ENCODE data around the gene DYRK1A.

Gene DYRK1A

DNA sequence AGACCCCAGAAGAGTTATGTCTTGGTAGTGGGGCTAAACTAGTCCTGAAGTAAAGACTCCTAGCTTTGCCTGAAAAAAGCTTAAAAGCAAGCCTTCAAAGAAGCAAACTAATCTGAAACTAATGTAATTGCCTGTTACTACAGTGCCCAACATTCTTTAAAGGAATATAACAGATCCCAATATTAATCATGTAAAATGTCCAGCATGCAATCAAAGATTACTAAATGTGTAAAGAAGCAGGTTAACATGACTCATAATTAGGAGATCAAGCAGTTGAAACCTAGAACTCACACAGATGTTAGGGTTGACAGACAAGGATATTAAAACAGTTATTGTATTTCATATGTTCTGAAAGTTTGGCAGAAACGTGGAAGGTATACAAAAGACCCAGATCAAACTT is 17.8 kb downstream of the DYRK1A start:
- no peak overlapping the region for H3K4me3 ChIP-seq (replicated peaks; ENCODE audit: low read depth, low read length)
- TF ChIP-seq, protein P1, sequence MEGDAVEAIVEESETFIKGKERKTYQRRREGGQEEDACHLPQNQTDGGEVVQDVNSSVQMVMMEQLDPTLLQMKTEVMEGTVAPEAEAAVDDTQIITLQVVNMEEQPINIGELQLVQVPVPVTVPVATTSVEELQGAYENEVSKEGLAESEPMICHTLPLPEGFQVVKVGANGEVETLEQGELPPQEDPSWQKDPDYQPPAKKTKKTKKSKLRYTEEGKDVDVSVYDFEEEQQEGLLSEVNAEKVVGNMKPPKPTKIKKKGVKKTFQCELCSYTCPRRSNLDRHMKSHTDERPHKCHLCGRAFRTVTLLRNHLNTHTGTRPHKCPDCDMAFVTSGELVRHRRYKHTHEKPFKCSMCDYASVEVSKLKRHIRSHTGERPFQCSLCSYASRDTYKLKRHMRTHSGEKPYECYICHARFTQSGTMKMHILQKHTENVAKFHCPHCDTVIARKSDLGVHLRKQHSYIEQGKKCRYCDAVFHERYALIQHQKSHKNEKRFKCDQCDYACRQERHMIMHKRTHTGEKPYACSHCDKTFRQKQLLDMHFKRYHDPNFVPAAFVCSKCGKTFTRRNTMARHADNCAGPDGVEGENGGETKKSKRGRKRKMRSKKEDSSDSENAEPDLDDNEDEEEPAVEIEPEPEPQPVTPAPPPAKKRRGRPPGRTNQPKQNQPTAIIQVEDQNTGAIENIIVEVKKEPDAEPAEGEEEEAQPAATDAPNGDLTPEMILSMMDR (IDR thresholded peaks at IDR 0.05; ENCODE audit: low read length, missing control alignments) = no peak
- DNase-seq (ENCODE audit: low read depth) = no peak

DNA sequence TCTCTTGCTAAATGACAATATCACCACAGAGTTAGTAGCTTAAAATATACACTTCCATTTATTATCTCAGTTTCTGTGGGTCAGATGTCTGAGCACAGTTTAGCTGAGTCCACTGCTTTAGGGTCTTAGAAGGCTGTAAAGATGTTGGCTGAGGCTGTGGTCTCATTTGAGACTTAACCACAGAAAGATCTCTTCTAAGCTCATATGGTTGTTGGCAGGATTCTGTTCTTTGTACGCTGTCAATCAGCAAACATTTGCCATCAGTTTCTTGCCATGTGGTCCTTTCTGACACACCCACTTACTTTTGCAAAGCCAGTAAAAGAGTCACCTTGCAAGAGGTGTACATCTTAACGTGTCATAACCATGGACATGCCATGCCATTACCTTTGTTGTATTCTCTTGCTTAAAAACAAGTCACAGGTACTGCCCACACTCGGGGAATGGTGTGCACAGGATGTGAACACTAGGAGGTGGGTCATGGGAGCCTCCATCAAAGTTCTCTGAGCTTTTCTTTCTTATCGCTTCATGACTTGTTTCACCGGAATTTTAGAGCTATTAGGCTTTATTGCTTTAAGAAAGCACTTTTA is 18.7 kb downstream of the DYRK1A start:
- TF ChIP-seq, protein P1 (IDR thresholded peaks at IDR 0.05; ENCODE audit: low read length, missing control alignments) = no peak
- no peak overlapping the region for H3K4me3 ChIP-seq (replicated peaks; ENCODE audit: low read depth, low read length)
- DNase-seq (ENCODE audit: low read depth) = no peak

DNA sequence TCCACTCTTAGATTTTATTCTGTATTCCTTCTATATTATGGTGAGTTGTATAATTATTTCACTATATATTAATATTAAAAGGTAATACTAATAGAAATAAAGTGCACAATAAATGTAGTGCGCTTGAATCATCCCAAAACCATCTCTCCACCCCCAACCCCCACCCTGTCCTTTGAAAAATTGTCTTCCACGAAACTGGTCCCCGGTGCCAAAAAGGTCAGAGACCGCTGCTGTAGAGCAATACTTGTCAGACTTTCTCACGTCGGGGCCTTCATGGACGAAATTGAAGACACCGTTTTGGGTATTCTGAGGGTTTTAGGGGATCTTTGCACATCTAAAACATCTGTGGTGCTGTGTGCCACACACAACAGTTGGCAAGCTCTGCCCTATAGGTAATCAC is 19.6 kb downstream of the DYRK1A start:
- no peak for DNase-seq (ENCODE audit: low read depth)
- no peak overlapping the region for H3K4me3 ChIP-seq (replicated peaks; ENCODE audit: low read depth, low read length)
- TF ChIP-seq, protein P1 (IDR thresholded peaks at IDR 0.05; ENCODE audit: low read length, missing control alignments) = no peak

DNA sequence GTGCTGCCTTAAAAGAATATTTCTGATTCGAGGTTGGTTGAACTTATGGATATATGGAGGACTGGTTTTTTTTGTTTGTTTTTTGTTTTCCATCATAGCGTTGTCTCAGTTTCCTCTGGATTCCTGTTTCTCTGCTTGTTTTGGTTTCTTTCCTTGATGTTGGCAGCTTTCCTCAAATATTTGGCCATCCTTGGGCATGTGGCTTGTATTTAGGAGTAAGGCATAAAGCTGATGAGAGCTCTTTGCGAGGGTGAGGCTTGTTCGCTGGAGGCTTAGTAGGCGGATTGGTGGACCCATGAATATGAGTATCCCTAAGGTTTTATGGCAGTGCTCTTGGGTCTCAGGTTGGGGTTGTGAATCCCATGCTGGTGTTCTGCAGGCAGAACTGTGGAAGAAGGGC is 22.9 kb downstream of the DYRK1A start:
- TF ChIP-seq, protein P1 (IDR thresholded peaks at IDR 0.05; ENCODE audit: low read length, missing control alignments) = no peak
- no peak overlapping the region for H3K4me3 ChIP-seq (replicated peaks; ENCODE audit: low read depth, low read length)
- DNase-seq (ENCODE audit: low read depth) = no peak

DNA sequence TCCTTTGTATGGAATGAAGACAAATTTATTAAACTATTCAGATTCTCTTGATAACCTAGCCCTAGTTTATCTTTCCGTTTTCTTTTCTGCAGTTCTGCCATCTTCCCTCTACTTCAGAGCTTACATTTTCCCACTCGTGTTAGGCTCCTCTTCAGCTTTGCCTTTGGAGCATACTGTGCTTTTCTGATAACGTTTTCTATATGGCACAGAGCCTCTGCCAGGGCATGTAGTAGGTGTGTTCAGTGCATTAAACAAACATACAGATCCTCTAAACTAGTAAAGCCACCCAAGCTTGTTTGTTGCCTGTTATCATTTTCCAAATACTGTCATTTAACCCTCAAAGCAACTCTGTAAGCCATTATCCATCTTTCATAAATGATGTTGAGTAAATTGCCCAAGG is 25.1 kb downstream of the DYRK1A start:
- no peak for DNase-seq (ENCODE audit: low read depth)
- TF ChIP-seq, protein P1 (IDR thresholded peaks at IDR 0.05; ENCODE audit: low read length, missing control alignments) = no peak
- no peak overlapping the region for H3K4me3 ChIP-seq (replicated peaks; ENCODE audit: low read depth, low read length)

DNA sequence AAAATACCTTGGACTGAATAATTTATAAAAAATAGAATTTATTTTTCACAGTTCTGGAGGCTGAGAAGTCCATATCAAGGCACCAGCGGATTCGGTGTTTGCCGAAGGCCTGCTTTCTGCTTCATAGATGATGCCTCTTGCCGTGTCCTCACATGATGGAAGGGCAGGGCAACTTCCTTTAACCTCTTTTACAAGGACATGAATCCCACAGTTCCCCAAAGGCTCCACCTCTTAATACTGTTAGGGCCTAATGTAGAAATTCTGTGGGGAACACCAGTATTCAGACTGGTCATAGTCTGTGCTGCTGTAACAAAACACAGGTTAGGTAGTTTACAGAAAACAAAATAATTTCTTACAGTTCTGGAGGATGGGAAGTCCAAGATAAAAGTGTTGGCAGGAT is 25.9 kb downstream of the DYRK1A start:
- H3K4me3 ChIP-seq (replicated peaks; ENCODE audit: low read depth, low read length) = no peak overlapping the region
- TF ChIP-seq, protein P1 (IDR thresholded peaks at IDR 0.05; ENCODE audit: low read length, missing control alignments) = no peak
- DNase-seq (ENCODE audit: low read depth) = no peak

DNA sequence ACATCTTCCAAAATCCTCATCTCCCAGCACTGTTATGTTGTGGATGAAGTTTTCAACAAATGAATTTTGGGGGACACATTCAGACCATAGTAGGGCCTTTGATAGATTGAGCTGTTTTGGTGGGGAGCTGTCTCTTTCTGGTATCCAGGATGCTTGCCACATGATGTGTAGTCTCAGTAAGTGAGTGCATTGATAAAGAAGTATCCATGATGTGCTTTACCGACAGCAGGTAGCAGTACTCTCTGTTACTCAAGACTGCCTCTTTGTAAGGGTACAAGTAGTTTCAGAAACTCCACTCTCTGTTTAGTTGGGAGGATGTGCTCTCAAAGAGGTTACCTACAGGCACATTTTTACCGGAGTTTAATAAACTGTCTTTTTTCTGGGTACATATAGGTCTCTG is 26.5 kb downstream of the DYRK1A start:
- TF ChIP-seq, protein P1 (IDR thresholded peaks at IDR 0.05; ENCODE audit: low read length, missing control alignments) = no peak
- no peak for DNase-seq (ENCODE audit: low read depth)
- H3K4me3 ChIP-seq (replicated peaks; ENCODE audit: low read depth, low read length) = no peak overlapping the region
